HCT116 (cell line): ENCODE data around the gene UBTF. TPM values are rescaled to one million over a fixed set of nuclear protein-coding genes. Genes with fewer than 3 reads are reported as not detected.

Experiments used
- ATAC-seq: fragments of 200-7000 bp; cut with Tn5 transposase; 2 replicates; pipeline ENCODE4 v1.9.1; 2020; ENCODE audit warnings: mild to moderate bottlenecking, moderate library complexity
- BruUV-seq: library from RNA; stranded (reverse); fragments of 400-500 nt; replicated peaks from 2 replicates; lab custom pipeline; 2021; lab: Mats Ljungman, UMichigan
- CTCF ChIA-PET: fragments of 300-600 bp; sonication (Branson Sonifier 250); formaldehyde crosslinking; loops from one replicate; lab custom pipeline; 2021; ENCODE audit warnings: antibody characterized with exemption; lab: Charles Lee
- POLR2A ChIA-PET: fragments of 300-600, 350-600 bp; sonication (Branson Sonifier 250); formaldehyde crosslinking; loops from one replicate; lab custom pipeline; 2021; ENCODE audit warnings: antibody characterized with exemption; lab: Charles Lee
- RAD21 ChIA-PET, 2 experiments: fragments of 300-600 bp; sonication (Branson Sonifier 250); formaldehyde crosslinking; loops; one replicate each; lab custom pipeline; 2023; ENCODE audit warnings: low total read pairs in 2 of 2; ENCODE audit not compliant: uncharacterized antibody in 2 of 2, unreplicated experiment in 2 of 2, low non-redundant PET in 1 of 2; lab: Charles Lee
- DNase-seq: peaks from one replicate; pipeline ENCODE4 v3.0.0-alpha.2; 2010; ENCODE audit warnings: low read depth, low spot score
- H2AFZ ChIP-seq: fragments of 200-600 bp; shearing (Covaris generic), sonication (generic); 2 replicates; pipeline ENCODE4 v1.6.1; 2017; ENCODE audit warnings: low read depth, mixed run types, mixed read lengths, antibody characterized with exemption, low read length; ENCODE audit not compliant: poor library complexity, severe bottlenecking
- H3K27ac ChIP-seq: 2 replicates; pipeline ENCODE4 v1.5.1; 2012; ENCODE audit warnings: low read depth, low read length
- H3K27me3 ChIP-seq: fragments of 200-600 bp; sonication (generic); 2 replicates; pipeline ENCODE4 v1.6.1; 2016; ENCODE audit warnings: mixed run types, low read length, mixed read lengths; ENCODE audit not compliant: insufficient read depth
- H3K36me3 ChIP-seq, 2 experiments: fragments of 200-500 bp in 1 of 2; fragments of 200-600 bp in 1 of 2; sonication (Bioruptor generic) in 1 of 2; sonication (generic) in 1 of 2; 2 replicates each; pipeline versions ENCODE4 v1.5.1 to v1.6.1; 2014 to 2016; ENCODE audit warnings: low read length in 2 of 2, inconsistent platforms in 1 of 2, mixed read lengths in 1 of 2, mixed run types in 1 of 2; ENCODE audit not compliant: insufficient read depth in 2 of 2, control insufficient read depth in 1 of 2
- H3K4me1 ChIP-seq, 2 experiments: fragments of 200-600 bp in 1 of 2; sonication (generic) in 1 of 2; 2 replicates each; pipeline versions ENCODE4 v1.5.1 to v1.6.1; 2012 to 2017; ENCODE audit warnings: low read length in 2 of 2, inconsistent platforms in 1 of 2, mild to moderate bottlenecking in 1 of 2, mixed read lengths in 1 of 2, mixed run types in 1 of 2, moderate library complexity in 1 of 2; ENCODE audit not compliant: insufficient read depth in 2 of 2, control insufficient read depth in 1 of 2
- H3K4me2 ChIP-seq: fragments of 200-600 bp; sonication (generic); 2 replicates; pipeline ENCODE4 v1.6.1; 2017; ENCODE audit warnings: mixed run types, low read length, mixed read lengths
- H3K4me3 ChIP-seq, 2 experiments: fragments of 200-600 bp in 1 of 2; sonication (generic) in 1 of 2; replicated peaks in 1 of 2; 2 replicates each; pipeline ENCODE4 v1.5.1; 2011 to 2016; ENCODE audit warnings: low read length in 2 of 2, control low read depth in 1 of 2, low read depth in 1 of 2, mild to moderate bottlenecking in 1 of 2, mixed read lengths in 1 of 2, mixed run types in 1 of 2
- H3K79me2 ChIP-seq: fragments of 200-600 bp; sonication (generic); 2 replicates; pipeline ENCODE4 v1.6.1; 2017; ENCODE audit warnings: mild to moderate bottlenecking, mixed run types, low read length, moderate library complexity, mixed read lengths; ENCODE audit not compliant: insufficient read depth
- H3K9ac ChIP-seq: fragments of 200-600 bp; sonication (generic); 2 replicates; pipeline ENCODE4 v1.6.1; 2016; ENCODE audit warnings: low read length, mixed read lengths
- H3K9me2 ChIP-seq: fragments of 200-600 bp; sonication (generic), shearing (Covaris generic); 2 replicates; pipeline ENCODE4 v1.6.1; 2017; ENCODE audit warnings: mixed run types, mild to moderate bottlenecking, moderate library complexity; ENCODE audit not compliant: insufficient read depth
- H3K9me3 ChIP-seq, 2 experiments: fragments of 200-500 bp in 1 of 2; fragments of 200-600 bp in 1 of 2; sonication (Bioruptor generic) in 1 of 2; sonication (generic) in 1 of 2; 2 replicates each; pipeline ENCODE4 v1.6.1; 2014 to 2017; ENCODE audit warnings: low read length in 2 of 2, mixed read lengths in 2 of 2, inconsistent platforms in 1 of 2, low read depth in 1 of 2, mild to moderate bottlenecking in 1 of 2, mixed run types in 1 of 2, moderate library complexity in 1 of 2; ENCODE audit not compliant: control insufficient read depth in 1 of 2, insufficient read depth in 1 of 2
- H4K20me1 ChIP-seq: fragments of 200-600 bp; sonication (generic), shearing (Covaris generic); 2 replicates; pipeline ENCODE4 v1.6.1; 2017; ENCODE audit warnings: mixed run types, mild to moderate bottlenecking, moderate library complexity; ENCODE audit not compliant: insufficient read depth
- CEBPB ChIP-seq: IDR thresholded peaks from 2 replicates; pipeline ENCODE4 v1.6.1; 2012; ENCODE audit warnings: low read depth
- EGR1 ChIP-seq: IDR thresholded peaks from 2 replicates; pipeline ENCODE4 v1.6.1; 2012; ENCODE audit warnings: low read depth
- ELF1 ChIP-seq: IDR thresholded peaks from 2 replicates; pipeline ENCODE4 v1.6.1; 2012; ENCODE audit warnings: low read depth, borderline replicate concordance
- EZH2phosphoT487 ChIP-seq: fragments of 200-600 bp; IDR thresholded peaks from 2 replicates; pipeline ENCODE4 v1.6.1; 2018; ENCODE audit warnings: antibody characterized with exemption, borderline replicate concordance
- JUND ChIP-seq: IDR thresholded peaks from 2 replicates; pipeline ENCODE4 v1.6.1; 2012
- POLR2A ChIP-seq: IDR thresholded peaks from 2 replicates; pipeline ENCODE4 v1.7.0; 2011; ENCODE audit warnings: borderline replicate concordance; ENCODE audit not compliant: insufficient read depth, insufficient read length; ENCODE audit errors: extremely low read depth
- RAD21 ChIP-seq: IDR thresholded peaks from 2 replicates; pipeline ENCODE4 v1.6.1; 2012; ENCODE audit warnings: low read depth, mild to moderate bottlenecking
- SIN3A ChIP-seq: IDR thresholded peaks from 2 replicates; pipeline ENCODE4 v1.6.1; 2012; ENCODE audit warnings: low read depth
- ZBTB33 ChIP-seq: IDR thresholded peaks from 2 replicates; pipeline ENCODE4 v1.6.1; 2011; ENCODE audit warnings: mild to moderate bottlenecking, low read length, moderate library complexity; ENCODE audit not compliant: insufficient replicate concordance; ENCODE audit errors: extremely low read depth
- ZFX ChIP-seq: fragments of 450-650 bp; IDR thresholded peaks from 2 replicates; pipeline ENCODE4 v1.6.1; 2017
- ZNF274 ChIP-seq: fragments of 200-500 bp; sonication (Bioruptor generic); IDR thresholded peaks from 2 replicates; pipeline ENCODE4 v1.6.1; 2014; ENCODE audit warnings: mild to moderate bottlenecking, low read depth, low read length, inconsistent platforms
- intact Hi-C: fragments of 100-400 bp; cut with micrococcal nuclease; formaldehyde crosslinking; loops from 2 replicates; pipeline ENCODE4 v1.10.0; 2022
- total RNA-seq: library from RNA; stranded (reverse); gene quantifications from one replicate; pipeline ENCODE4 v1.2.1, GENCODE V29; 2021; ENCODE audit not compliant: unreplicated experiment
- TF ChIP-seq, protein P1 (sequence below), 3 experiments: fragments of 200-600 bp in 1 of 3; sonication (generic) in 1 of 3; IDR thresholded peaks in 2 of 3; conservative IDR thresholded peaks in 1 of 3; 2 replicates each; pipeline ENCODE4 v1.5.1; 2012 to 2017; ENCODE audit warnings: low read depth in 2 of 3, low read length in 2 of 3, antibody characterized with exemption in 1 of 3, borderline replicate concordance in 1 of 3, control low read depth in 1 of 3, mild to moderate bottlenecking in 1 of 3, mixed read lengths in 1 of 3, mixed run types in 1 of 3, moderate library complexity in 1 of 3; ENCODE audit not compliant: insufficient read depth in 1 of 3
- TF ChIP-seq, protein P2 (sequence below): IDR thresholded peaks from 2 replicates; pipeline ENCODE4 v1.6.1; 2012; ENCODE audit warnings: low read depth

The UBTF gene
- total RNA-seq, 1 experiment from 2014 or later = 84.3 TPM

DNA sequence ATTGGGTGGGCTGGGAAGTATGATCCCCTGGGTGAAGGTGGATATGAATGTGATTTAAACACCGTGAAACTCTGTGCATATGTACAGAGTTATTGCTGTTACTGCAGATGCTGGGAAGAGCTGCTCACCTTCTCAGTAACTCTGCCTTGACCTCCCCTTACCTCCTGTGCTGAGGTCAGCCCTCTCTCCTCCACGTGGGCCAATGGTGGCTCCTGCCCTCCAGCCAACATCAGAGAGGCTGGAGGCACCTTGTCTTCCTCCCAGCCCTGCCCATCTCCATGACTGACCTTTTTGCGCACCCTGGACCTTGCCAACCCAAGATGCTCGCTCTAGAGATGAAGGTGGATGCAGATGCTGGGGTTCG lies 49.4 kb downstream of the UBTF start (continued):
- TF ChIP-seq ELF1 = no peak
- TF ChIP-seq, protein P1, sequence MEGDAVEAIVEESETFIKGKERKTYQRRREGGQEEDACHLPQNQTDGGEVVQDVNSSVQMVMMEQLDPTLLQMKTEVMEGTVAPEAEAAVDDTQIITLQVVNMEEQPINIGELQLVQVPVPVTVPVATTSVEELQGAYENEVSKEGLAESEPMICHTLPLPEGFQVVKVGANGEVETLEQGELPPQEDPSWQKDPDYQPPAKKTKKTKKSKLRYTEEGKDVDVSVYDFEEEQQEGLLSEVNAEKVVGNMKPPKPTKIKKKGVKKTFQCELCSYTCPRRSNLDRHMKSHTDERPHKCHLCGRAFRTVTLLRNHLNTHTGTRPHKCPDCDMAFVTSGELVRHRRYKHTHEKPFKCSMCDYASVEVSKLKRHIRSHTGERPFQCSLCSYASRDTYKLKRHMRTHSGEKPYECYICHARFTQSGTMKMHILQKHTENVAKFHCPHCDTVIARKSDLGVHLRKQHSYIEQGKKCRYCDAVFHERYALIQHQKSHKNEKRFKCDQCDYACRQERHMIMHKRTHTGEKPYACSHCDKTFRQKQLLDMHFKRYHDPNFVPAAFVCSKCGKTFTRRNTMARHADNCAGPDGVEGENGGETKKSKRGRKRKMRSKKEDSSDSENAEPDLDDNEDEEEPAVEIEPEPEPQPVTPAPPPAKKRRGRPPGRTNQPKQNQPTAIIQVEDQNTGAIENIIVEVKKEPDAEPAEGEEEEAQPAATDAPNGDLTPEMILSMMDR (IDR thresholded peaks at IDR 0.05 in 2 of 3, conservative IDR thresholded peaks at IDR 0.05 in 1 of 3; ENCODE audit: borderline replicate concordance in 1 of 3, insufficient read depth in 1 of 3, low read depth in 2 of 3, low read length in 2 of 3) = no peak

- no peaks in the 10 kb centered on the region for H3K9me2 ChIP-seq
- H2AFZ ChIP-seq = no peak overlapping the region
- no peaks in the 10 kb centered on the region for H3K27me3 ChIP-seq
- no peaks in the 10 kb centered on the region for H4K20me1 ChIP-seq
- TF ChIP-seq RAD21 (no peak), CEBPB (no peak), ZFX (no peak), JUND (no peak), ZNF274 (no peak), POLR2A (no peak), EZH2phosphoT487 (no peak), SIN3A (no peak), ELF1 (no peak), EGR1 (no peak), ZBTB33 (no peak)
- TF ChIP-seq, protein P2, sequence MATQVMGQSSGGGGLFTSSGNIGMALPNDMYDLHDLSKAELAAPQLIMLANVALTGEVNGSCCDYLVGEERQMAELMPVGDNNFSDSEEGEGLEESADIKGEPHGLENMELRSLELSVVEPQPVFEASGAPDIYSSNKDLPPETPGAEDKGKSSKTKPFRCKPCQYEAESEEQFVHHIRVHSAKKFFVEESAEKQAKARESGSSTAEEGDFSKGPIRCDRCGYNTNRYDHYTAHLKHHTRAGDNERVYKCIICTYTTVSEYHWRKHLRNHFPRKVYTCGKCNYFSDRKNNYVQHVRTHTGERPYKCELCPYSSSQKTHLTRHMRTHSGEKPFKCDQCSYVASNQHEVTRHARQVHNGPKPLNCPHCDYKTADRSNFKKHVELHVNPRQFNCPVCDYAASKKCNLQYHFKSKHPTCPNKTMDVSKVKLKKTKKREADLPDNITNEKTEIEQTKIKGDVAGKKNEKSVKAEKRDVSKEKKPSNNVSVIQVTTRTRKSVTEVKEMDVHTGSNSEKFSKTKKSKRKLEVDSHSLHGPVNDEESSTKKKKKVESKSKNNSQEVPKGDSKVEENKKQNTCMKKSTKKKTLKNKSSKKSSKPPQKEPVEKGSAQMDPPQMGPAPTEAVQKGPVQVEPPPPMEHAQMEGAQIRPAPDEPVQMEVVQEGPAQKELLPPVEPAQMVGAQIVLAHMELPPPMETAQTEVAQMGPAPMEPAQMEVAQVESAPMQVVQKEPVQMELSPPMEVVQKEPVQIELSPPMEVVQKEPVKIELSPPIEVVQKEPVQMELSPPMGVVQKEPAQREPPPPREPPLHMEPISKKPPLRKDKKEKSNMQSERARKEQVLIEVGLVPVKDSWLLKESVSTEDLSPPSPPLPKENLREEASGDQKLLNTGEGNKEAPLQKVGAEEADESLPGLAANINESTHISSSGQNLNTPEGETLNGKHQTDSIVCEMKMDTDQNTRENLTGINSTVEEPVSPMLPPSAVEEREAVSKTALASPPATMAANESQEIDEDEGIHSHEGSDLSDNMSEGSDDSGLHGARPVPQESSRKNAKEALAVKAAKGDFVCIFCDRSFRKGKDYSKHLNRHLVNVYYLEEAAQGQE = no peak
- ChIA-PET POLR2A (no interaction called here), CTCF (interaction anchor here (0.8 to 2.6 kb wide), 6 partner anchors 17 to 224 kb away, joined by 3 to 30 read pairs (median 7); partner anchors contain the start of gene PPY), RAD21 (interaction anchor here in 1 of 2 experiments (1.9 kb wide), 1 partner anchor 223 kb away, joined by 7 read pairs; no protein-coding TSS in a partner anchor)
- no peak overlapping the region for H3K9ac ChIP-seq
- no peak overlapping the region for H3K4me3 ChIP-seq
- no peaks in the 10 kb centered on the region for H3K36me3 ChIP-seq
- H3K4me2 ChIP-seq = no peak overlapping the region
- peaks cover 0 to 13% of the 10 kb centered on the region in 2 experiments; a peak in 2 of 4 replicates for H3K4me1 ChIP-seq
- no TSS peak for BruUV-seq
- DNase-seq (no peak), ATAC-seq (no peak)
- H3K9me3 ChIP-seq = no peaks in the 10 kb centered on the region
- intact Hi-C loops = no loop called here
- no peak overlapping the region for H3K27ac ChIP-seq
- H3K79me2 ChIP-seq = no peaks in the 10 kb centered on the region
Observed at GRCh38 chr17:44167181-44167861, 52.2 kb downstream of the UBTF start.
